Measurements from ENCODE around the gene TTLL8.

TTLL8 gene

GRCh38 chr22:50083462-50084079 lies 25.5 kb upstream of the TTLL8 start:
- no peak for DNase-seq (ENCODE audit: low read depth in 2 of 2)

GRCh38 chr22:50082961-50083461 lies 24.9 kb upstream of the TTLL8 start:
- DNase-seq (ENCODE audit: low read depth in 2 of 2), result no peak

GRCh38 chr22:50082197-50082715 lies 24.2 kb upstream of the TTLL8 start:
- DNase-seq (ENCODE audit: low read depth in 2 of 2), result no peak

- no peak for DNase-seq (ENCODE audit: low read depth in 2 of 2)
These were observed 23.5 kb upstream of the TTLL8 start for GRCh38 chr22:50081426-50082196.

DNA sequence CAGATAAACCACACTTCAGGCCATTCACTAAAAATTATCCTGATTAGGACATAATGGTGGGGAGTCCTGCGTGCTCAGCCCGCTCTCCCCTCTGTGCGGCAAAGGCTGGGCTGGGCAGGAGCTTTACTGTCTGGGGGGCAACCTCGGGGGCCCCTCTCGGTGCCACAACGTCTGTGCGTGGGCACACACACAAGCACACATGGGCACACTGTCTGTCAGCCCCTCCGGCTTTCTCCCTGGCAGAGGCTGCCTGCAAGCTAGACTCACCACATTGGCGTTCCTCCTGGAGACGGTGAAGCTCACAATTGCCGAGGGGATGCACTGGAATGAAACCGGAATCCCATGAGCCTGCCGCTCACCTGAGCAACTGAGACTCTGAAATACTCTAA lies 22.0 kb upstream of the TTLL8 start:
- DNase-seq (ENCODE audit: low read depth in 2 of 2), result no peak

- DNase-seq (ENCODE audit: low read depth in 2 of 2), result no peak
These were observed 20.7 kb upstream of the TTLL8 start for GRCh38 chr22:50078761-50079160.

- DNase-seq (ENCODE audit: low read depth in 2 of 2), result no peak
These were observed 20.1 kb upstream of the TTLL8 start for GRCh38 chr22:50078246-50078645.

DNA sequence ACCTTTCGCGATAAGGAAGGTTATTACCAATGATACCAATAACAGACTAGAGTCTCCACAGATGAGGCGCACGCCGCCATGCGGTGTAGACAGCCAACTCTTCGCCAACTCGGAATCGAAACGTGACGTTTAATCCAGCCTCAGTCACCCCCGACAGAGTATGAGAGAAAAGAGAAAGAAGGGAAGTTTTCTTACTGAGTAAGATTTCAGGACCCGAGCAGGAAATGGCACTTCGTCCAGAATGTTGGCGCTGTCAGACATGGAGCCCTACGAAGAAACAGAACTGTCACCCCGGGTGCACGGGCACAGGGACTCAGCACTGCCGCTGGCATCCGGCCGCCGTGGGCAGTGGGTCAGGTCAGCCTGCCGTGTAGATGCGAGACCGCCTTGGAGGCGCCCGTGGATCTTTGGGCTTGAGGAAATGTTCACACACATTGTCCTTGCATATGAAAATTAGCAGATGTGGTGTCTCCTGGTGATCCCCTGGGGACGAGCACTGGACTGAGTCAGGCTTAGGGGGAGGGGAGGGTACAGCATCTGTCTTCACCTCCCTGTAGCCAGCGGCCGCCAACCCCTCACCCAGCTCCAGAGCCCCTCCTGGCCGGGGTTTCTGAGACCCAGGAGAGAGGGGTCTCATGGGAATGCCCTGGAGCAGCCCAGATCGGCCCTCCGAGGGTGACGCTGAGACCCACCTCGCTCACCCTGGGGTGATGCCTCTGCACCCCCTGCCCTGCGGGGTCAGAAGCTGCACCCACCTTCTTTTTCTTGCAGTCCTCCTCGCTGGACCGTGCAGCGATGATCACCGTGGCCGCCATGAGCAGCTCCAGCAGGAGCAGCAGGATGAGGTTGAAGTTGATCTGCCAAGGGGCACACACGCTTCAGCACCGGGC lies 18.8 kb upstream of the TTLL8 start:
- DNase-seq (ENCODE audit: low read depth in 2 of 2), result no peak

- no peak for DNase-seq (ENCODE audit: low read depth in 2 of 2)
These were observed 16.7 kb upstream of the TTLL8 start for GRCh38 chr22:50074551-50075530.

GRCh38 chr22:50074056-50074455 lies 16.0 kb upstream of the TTLL8 start:
- no peak for DNase-seq (ENCODE audit: low read depth in 2 of 2)

- no peak for DNase-seq (ENCODE audit: low read depth in 2 of 2)
These were observed 14.8 kb upstream of the TTLL8 start for GRCh38 chr22:50072714-50073538.

- DNase-seq (ENCODE audit: low read depth in 2 of 2), result no peak
These were observed 14.1 kb upstream of the TTLL8 start for GRCh38 chr22:50072167-50072555.

GRCh38 chr22:50071432-50072166 lies 13.5 kb upstream of the TTLL8 start:
- no peak for DNase-seq (ENCODE audit: low read depth in 2 of 2)

DNA sequence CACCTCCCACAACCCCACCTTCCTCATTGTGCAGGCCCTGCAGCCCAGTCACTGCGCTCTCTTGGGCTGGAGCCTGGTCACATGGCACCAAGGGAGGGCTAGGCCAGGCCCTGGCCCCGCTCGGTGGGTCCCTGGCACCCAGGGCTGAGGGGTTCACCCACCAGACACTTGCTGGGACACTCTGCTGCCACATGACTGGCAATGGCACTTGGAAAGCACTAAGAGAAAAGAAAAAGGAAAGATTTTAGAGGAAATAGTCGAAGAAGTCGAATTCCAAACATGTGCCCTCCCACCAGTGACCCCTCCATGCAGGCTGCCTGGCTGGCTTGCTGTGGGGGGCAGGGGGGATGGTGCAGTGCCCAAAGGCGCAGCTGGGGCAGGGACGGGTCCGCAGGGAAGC lies 12.3 kb upstream of the TTLL8 start:
- DNase-seq (ENCODE audit: low read depth in 2 of 2), result no peak

GRCh38 chr22:50068096-50068495 lies 10.0 kb upstream of the TTLL8 start:
- DNase-seq (ENCODE audit: low read depth in 2 of 2), result no peak

GRCh38 chr22:50067244-50067643 lies 9.1 kb upstream of the TTLL8 start:
- no peak for DNase-seq (ENCODE audit: low read depth in 2 of 2)

GRCh38 chr22:50064453-50064852 lies 6.4 kb upstream of the TTLL8 start:
- DNase-seq (ENCODE audit: low read depth in 2 of 2), result no peak

DNA sequence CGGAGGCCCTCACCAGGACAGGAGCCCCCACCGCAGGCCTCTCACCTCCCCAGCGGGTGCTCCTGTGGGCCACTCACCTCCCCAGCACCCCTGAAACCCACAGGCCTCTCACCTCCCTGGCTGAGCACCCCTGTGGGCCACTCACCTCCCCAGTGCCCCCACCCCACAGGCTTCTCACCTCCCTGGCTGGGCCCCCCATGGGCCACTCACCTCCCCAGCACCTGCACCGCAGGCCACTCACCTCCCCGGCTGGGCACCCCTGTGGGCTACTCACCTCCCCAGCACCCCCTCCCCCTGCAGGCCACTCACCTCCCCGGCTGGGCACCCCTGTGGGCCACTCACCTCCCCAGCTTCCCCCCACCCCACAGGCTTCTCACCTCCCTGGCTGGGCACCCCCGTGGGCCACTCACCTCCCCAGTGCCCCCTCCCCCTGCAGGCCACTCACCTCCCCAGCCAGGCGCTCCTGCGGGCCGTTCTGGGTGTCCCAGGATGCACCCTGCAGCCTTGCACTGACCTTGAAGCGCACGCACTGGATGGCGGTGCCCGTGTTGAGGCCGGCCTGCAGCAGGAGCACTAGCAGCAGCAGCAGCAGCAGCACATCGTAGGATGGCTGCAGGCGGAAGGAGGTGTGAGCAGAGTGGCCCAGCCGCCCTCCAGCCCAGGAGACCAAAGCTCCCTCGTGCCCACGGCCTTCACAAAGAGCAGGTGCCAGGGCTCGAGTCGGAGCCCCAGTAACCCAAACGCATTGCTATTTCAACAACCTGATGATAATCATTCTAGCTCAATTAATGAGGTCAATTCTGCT lies 5.7 kb upstream of the TTLL8 start:
- no peak for DNase-seq (ENCODE audit: low read depth in 2 of 2)
